ENCODE measurements around the gene CCDC51. TPM values are rescaled to one million over a fixed set of nuclear protein-coding genes. Genes with fewer than 3 reads are reported as not detected.
"Not testable (repeated sequence)": the region's sequence is repeated elsewhere in the genome, so short reads cannot be mapped to it uniquely, and the experiment has no call there.

CCDC51 gene
- total RNA-seq, 1 experiment from 2014 or later = 27.8 TPM

GRCh38 chr3:48403533-48404439 lies 36.1 kb downstream of the CCDC51 start:
- no peak for DNase-seq
- POLR2A ChIA-PET (ENCODE audit: unreplicated experiment) = no interaction called here
- no peak for ATAC-seq
- TF ChIP-seq EZH2phosphoT487 (IDR thresholded peaks at IDR 0.05; ENCODE audit: borderline replicate concordance, low read length) (no peak), EZH2 (IDR thresholded peaks at IDR 0.05; ENCODE audit: low read length, unreplicated experiment) (no peak), CTCF (conservative IDR thresholded peaks at IDR 0.05; ENCODE audit: low read depth, low read length) (no peak)
- Histone ChIP-seq H3K27ac (ENCODE audit: low read length) (no peak overlapping the region), H3K9me3 (ENCODE audit: low read length) (no peaks in the 10 kb centered on the region), H2AFZ (ENCODE audit: low read length) (no peak overlapping the region), H3K4me1 (ENCODE audit: insufficient read depth, low read length) (peaks cover 11% of the 10 kb centered on the region; the same call in 1 of the 2 replicates), H3K9me2 (replicated peaks; ENCODE audit: low read length) (no peaks in the 10 kb centered on the region), H3F3A (ENCODE audit: low read length, unreplicated experiment) (no peaks in the 10 kb centered on the region), H3K9ac (ENCODE audit: low read length) (no peak overlapping the region), H4K20me1 (ENCODE audit: low read length) (no peaks in the 10 kb centered on the region), H3K4me2 (ENCODE audit: low read length) (no peak overlapping the region), H3K36me3 (ENCODE audit: low read depth, low read length) (no peaks in the 10 kb centered on the region), H3K27me3 (ENCODE audit: low read length) (no peaks in the 10 kb centered on the region), H3K4me3 (ENCODE audit: low read length) (no peak overlapping the region), H3K79me2 (ENCODE audit: low read length) (no peaks in the 10 kb centered on the region)
- CTCF ChIA-PET = interaction anchor here (1.8 kb wide), 1 partner anchor 32 kb away, joined by 6 read pairs; no protein-coding TSS in a partner anchor
- BruUV-seq (replicated peaks) = no TSS peak
- intact Hi-C loops (cut with micrococcal nuclease) = no loop called here

- Histone ChIP-seq H4K20me1 (ENCODE audit: low read length) (no peaks in the 10 kb centered on the region), H3F3A (ENCODE audit: low read length, unreplicated experiment) (no peaks in the 10 kb centered on the region), H3K36me3 (ENCODE audit: low read depth, low read length) (no peaks in the 10 kb centered on the region), H3K4me2 (ENCODE audit: low read length) (no peak overlapping the region), H3K27me3 (ENCODE audit: low read length) (no peaks in the 10 kb centered on the region), H3K4me1 (ENCODE audit: insufficient read depth, low read length) (peaks cover 11% of the 10 kb centered on the region; the same call in 1 of the 2 replicates), H3K4me3 (ENCODE audit: low read length) (no peak overlapping the region), H3K79me2 (ENCODE audit: low read length) (no peaks in the 10 kb centered on the region), H2AFZ (ENCODE audit: low read length) (no peak overlapping the region), H3K27ac (ENCODE audit: low read length) (no peak overlapping the region), H3K9me3 (ENCODE audit: low read length) (no peaks in the 10 kb centered on the region), H3K9ac (ENCODE audit: low read length) (no peak overlapping the region), H3K9me2 (replicated peaks; ENCODE audit: low read length) (no peaks in the 10 kb centered on the region)
- CTCF ChIA-PET = no interaction called here
- no peak for ATAC-seq
- DNase-seq = no peak
- intact Hi-C loops (cut with micrococcal nuclease) = no loop called here
- POLR2A ChIA-PET (ENCODE audit: unreplicated experiment) = no interaction called here
- TF ChIP-seq CTCF (conservative IDR thresholded peaks at IDR 0.05; ENCODE audit: low read depth, low read length) (no peak), EZH2phosphoT487 (IDR thresholded peaks at IDR 0.05; ENCODE audit: borderline replicate concordance, low read length) (no peak), EZH2 (IDR thresholded peaks at IDR 0.05; ENCODE audit: low read length, unreplicated experiment) (no peak)
- no TSS peak for BruUV-seq (replicated peaks)
These were observed 37.0 kb downstream of the CCDC51 start for GRCh38 chr3:48402907-48403306.

GRCh38 chr3:48402281-48402732 lies 37.6 kb downstream of the CCDC51 start:
- intact Hi-C loops (cut with micrococcal nuclease) = no loop called here
- TF ChIP-seq EZH2 (IDR thresholded peaks at IDR 0.05; ENCODE audit: low read length, unreplicated experiment) (no peak), EZH2phosphoT487 (IDR thresholded peaks at IDR 0.05; ENCODE audit: borderline replicate concordance, low read length) (no peak), CTCF (conservative IDR thresholded peaks at IDR 0.05; ENCODE audit: low read depth, low read length) (no peak)
- Histone ChIP-seq H3K9me2 (replicated peaks; ENCODE audit: low read length) (no peaks in the 10 kb centered on the region), H3K4me2 (ENCODE audit: low read length) (0 out of 2 replicates have a peak overlapping the region, but pooled peaks have one; percentile 4), H3K36me3 (ENCODE audit: low read depth, low read length) (no peaks in the 10 kb centered on the region), H3K4me3 (ENCODE audit: low read length) (no peak overlapping the region), H3F3A (ENCODE audit: low read length, unreplicated experiment) (no peaks in the 10 kb centered on the region), H3K9me3 (ENCODE audit: low read length) (no peaks in the 10 kb centered on the region), H3K4me1 (ENCODE audit: insufficient read depth, low read length) (peaks cover 11% of the 10 kb centered on the region; the same call in 1 of the 2 replicates), H4K20me1 (ENCODE audit: low read length) (no peaks in the 10 kb centered on the region), H3K9ac (ENCODE audit: low read length) (no peak overlapping the region), H2AFZ (ENCODE audit: low read length) (no peak overlapping the region), H3K79me2 (ENCODE audit: low read length) (no peaks in the 10 kb centered on the region), H3K27me3 (ENCODE audit: low read length) (no peaks in the 10 kb centered on the region), H3K27ac (ENCODE audit: low read length) (no peak overlapping the region)
- CTCF ChIA-PET = interaction anchor here (3.9 kb wide), 1 partner anchor 34 kb away, joined by 222 read pairs; no protein-coding TSS in a partner anchor
- ATAC-seq (peak; percentile 60), DNase-seq (peak; percentile 77)
- no TSS peak for BruUV-seq (replicated peaks)
- POLR2A ChIA-PET (ENCODE audit: unreplicated experiment) = no interaction called here

GRCh38 chr3:48401434-48401901 lies 38.5 kb downstream of the CCDC51 start:
- H3F3A ChIP-seq (ENCODE audit: low read length, unreplicated experiment); H3K9me2 ChIP-seq (replicated peaks; ENCODE audit: low read length); H3K27ac ChIP-seq (ENCODE audit: low read length); H3K36me3 ChIP-seq (ENCODE audit: low read depth, low read length); H4K20me1 ChIP-seq (ENCODE audit: low read length); H3K9ac ChIP-seq (ENCODE audit: low read length); H2AFZ ChIP-seq (ENCODE audit: low read length); ATAC-seq; H3K9me3 ChIP-seq (ENCODE audit: low read length); BruUV-seq (replicated peaks); H3K4me3 ChIP-seq (ENCODE audit: low read length); H3K79me2 ChIP-seq (ENCODE audit: low read length); DNase-seq; H3K27me3 ChIP-seq (ENCODE audit: low read length); H3K4me2 ChIP-seq (ENCODE audit: low read length): not testable (repeated sequence)
- intact Hi-C loops (cut with micrococcal nuclease) = loop anchor here (1.0 kb wide), 2 partner anchors 35 to 128 kb away; no protein-coding TSS in a partner anchor
- CTCF ChIA-PET = interaction anchor here (0.5 to 3.9 kb wide), 18 partner anchors 9 to 207 kb away, joined by 3 to 222 read pairs (median 6); partner anchors contain the start of genes ATRIP, CCDC51 and TMA7
- POLR2A ChIA-PET (ENCODE audit: unreplicated experiment) = interaction anchor here (0.6 kb wide), 2 partner anchors 35 to 283 kb away, joined by 3 to 4 read pairs; no protein-coding TSS in a partner anchor
- H3K4me1 ChIP-seq (ENCODE audit: insufficient read depth, low read length) = peaks cover 11% of the 10 kb centered on the region; the same call in 1 of the 2 replicates
